ENCODE results near the gene INPP5J. TPM values are rescaled to one million over a fixed set of nuclear protein-coding genes. Genes with fewer than 3 reads are reported as not detected.

The INPP5J gene
- total and polyA plus RNA-seq, 4 donors: 1.2 to 6.5 (median 2.1) TPM

DNA sequence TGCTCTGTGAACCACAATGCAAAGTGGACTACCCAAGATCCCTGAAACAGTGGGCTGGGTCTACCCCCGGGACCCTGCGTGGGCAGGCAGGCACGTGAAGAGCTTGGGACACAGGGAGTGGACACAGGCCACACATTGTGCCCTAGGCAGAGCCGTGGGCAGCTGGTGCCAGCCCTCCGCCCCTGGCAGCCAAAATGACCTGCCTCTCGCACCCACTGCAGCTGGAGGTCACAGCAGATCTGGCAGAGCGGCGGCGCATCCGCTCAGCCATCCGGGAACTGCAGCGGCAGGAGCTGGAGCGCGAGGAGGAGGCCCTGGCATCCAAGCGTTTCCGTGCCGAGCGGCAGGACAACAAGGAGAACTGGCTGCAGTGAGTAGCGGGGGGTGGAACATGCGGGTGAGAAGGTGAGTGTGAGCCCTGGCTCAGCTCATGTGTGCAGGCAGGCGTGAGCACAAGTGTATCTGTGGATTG is 35.0 kb upstream of the INPP5J start:
- TF ChIP-seq, protein P1, sequence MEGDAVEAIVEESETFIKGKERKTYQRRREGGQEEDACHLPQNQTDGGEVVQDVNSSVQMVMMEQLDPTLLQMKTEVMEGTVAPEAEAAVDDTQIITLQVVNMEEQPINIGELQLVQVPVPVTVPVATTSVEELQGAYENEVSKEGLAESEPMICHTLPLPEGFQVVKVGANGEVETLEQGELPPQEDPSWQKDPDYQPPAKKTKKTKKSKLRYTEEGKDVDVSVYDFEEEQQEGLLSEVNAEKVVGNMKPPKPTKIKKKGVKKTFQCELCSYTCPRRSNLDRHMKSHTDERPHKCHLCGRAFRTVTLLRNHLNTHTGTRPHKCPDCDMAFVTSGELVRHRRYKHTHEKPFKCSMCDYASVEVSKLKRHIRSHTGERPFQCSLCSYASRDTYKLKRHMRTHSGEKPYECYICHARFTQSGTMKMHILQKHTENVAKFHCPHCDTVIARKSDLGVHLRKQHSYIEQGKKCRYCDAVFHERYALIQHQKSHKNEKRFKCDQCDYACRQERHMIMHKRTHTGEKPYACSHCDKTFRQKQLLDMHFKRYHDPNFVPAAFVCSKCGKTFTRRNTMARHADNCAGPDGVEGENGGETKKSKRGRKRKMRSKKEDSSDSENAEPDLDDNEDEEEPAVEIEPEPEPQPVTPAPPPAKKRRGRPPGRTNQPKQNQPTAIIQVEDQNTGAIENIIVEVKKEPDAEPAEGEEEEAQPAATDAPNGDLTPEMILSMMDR (IDR thresholded peaks at IDR 0.05; ENCODE audit: control extremely low read depth, extremely low read depth): no peak
- Histone ChIP-seq H3K4me1 (ENCODE audit: control insufficient read depth in 5 of 5, insufficient read depth in 5 of 5, low read length in 5 of 5) (peaks cover 7 to 22% (median 14%) of the 10 kb centered on the region in 5 donors), H3K27me3 (ENCODE audit: control insufficient read depth in 3 of 3, insufficient read depth in 3 of 3, low read length in 2 of 3) (no peaks in the 10 kb centered on the region), H3K27ac (ENCODE audit: low read depth in 1 of 2, low read length in 1 of 2) (no peak overlapping the region), H3K9me3 (ENCODE audit: control insufficient read depth in 4 of 4, insufficient read depth in 3 of 4, low read length in 3 of 4) (no peaks in the 10 kb centered on the region), H3K4me3 (no peak overlapping the region), H3K9ac (ENCODE audit: insufficient read depth in 1 of 2, low read length in 2 of 2) (no peak overlapping the region), H3K36me3 (ENCODE audit: control insufficient read depth in 4 of 4, insufficient read depth in 4 of 4, low read length in 4 of 4) (peaks cover 4 to 48% (median 43%) of the 10 kb centered on the region in 4 donors)
- WGBS, 2 donors: 95 to 97% methylated on average over 21 of the region's 21 CpGs
- no peak for DNase-seq
- ATAC-seq (ENCODE audit: insufficient read depth, low FRiP score): no peak

- no peak for ATAC-seq (ENCODE audit: insufficient read depth, low FRiP score)
- no peak overlapping the region for H3K27ac ChIP-seq (ENCODE audit: low read depth in 1 of 2, low read length in 1 of 2)
- no peak for DNase-seq
- no peak overlapping the region for H3K4me3 ChIP-seq
- no peaks in the 10 kb centered on the region for H3K27me3 ChIP-seq (ENCODE audit: control insufficient read depth in 3 of 3, insufficient read depth in 3 of 3, low read length in 2 of 3)
- H3K4me1 ChIP-seq (ENCODE audit: control insufficient read depth in 5 of 5, insufficient read depth in 5 of 5, low read length in 5 of 5): peaks cover 4 to 16% (median 9%) of the 10 kb centered on the region in 5 donors
- TF ChIP-seq, protein P1 (IDR thresholded peaks at IDR 0.05; ENCODE audit: control extremely low read depth, extremely low read depth): no peak
- H3K9me3 ChIP-seq (ENCODE audit: control insufficient read depth in 4 of 4, insufficient read depth in 3 of 4, low read length in 3 of 4): no peaks in the 10 kb centered on the region
- H3K9ac ChIP-seq (ENCODE audit: insufficient read depth in 1 of 2, low read length in 2 of 2): no peak overlapping the region
- WGBS, 2 donors: 92 to 93% methylated on average over 26 of the region's 26 CpGs
- peaks cover 4 to 53% (median 43%) of the 10 kb centered on the region in 4 donors for H3K36me3 ChIP-seq (ENCODE audit: control insufficient read depth in 4 of 4, insufficient read depth in 4 of 4, low read length in 4 of 4)
Observed at GRCh38 chr22:31088233-31088986, 34.4 kb upstream of the INPP5J start.

GRCh38 chr22:31089160-31090100 is 33.3 kb upstream of the INPP5J start:
- peaks cover 0 to 6% (median 4%) of the 10 kb centered on the region in 5 donors for H3K4me1 ChIP-seq (ENCODE audit: control insufficient read depth in 5 of 5, insufficient read depth in 5 of 5, low read length in 5 of 5)
- no peak overlapping the region for H3K4me3 ChIP-seq
- DNase-seq (peak in 2 of 3 donors; percentile 28 to 36), ATAC-seq (ENCODE audit: insufficient read depth, low FRiP score) (no peak)
- H3K27ac ChIP-seq (ENCODE audit: low read depth in 1 of 2, low read length in 1 of 2): no peak overlapping the region
- H3K9ac ChIP-seq (ENCODE audit: insufficient read depth in 1 of 2, low read length in 2 of 2): no peak overlapping the region
- H3K9me3 ChIP-seq (ENCODE audit: control insufficient read depth in 4 of 4, insufficient read depth in 3 of 4, low read length in 3 of 4): no peaks in the 10 kb centered on the region
- TF ChIP-seq, protein P1 (IDR thresholded peaks at IDR 0.05; ENCODE audit: control extremely low read depth, extremely low read depth): peak; percentile 50
- WGBS, 2 donors: 79% methylated on average over 9 of the region's 9 CpGs
- no peaks in the 10 kb centered on the region for H3K27me3 ChIP-seq (ENCODE audit: control insufficient read depth in 3 of 3, insufficient read depth in 3 of 3, low read length in 2 of 3)
- H3K36me3 ChIP-seq (ENCODE audit: control insufficient read depth in 4 of 4, insufficient read depth in 4 of 4, low read length in 4 of 4): peaks cover 4 to 63% (median 42%) of the 10 kb centered on the region in 4 donors

All from lung (tissue), 12 donors.